Measurements from ENCODE around the gene RARS1.
A peak's percentile ranks its signal among the peaks of the same experiment; 100 is the strongest.

The RARS1 gene

GRCh38 chr5:168552146-168552545, 65.9 kb downstream of the RARS1 start:
- H3K4me3 ChIP-seq (ENCODE audit: low read length), result no peak overlapping the region
- peak; percentile 85 for DNase-seq (ENCODE audit: low read depth)
- TF ChIP-seq CTCF (conservative IDR thresholded peaks at IDR 0.05; ENCODE audit: low read length), result no peak

- DNase-seq (ENCODE audit: low read depth), result peak; percentile 54
- TF ChIP-seq CTCF (conservative IDR thresholded peaks at IDR 0.05; ENCODE audit: low read length), result no peak
- no peak overlapping the region for H3K4me3 ChIP-seq (ENCODE audit: low read length)
Measured at GRCh38 chr5:168553377-168554130, 67.3 kb downstream of the RARS1 start.

DNA sequence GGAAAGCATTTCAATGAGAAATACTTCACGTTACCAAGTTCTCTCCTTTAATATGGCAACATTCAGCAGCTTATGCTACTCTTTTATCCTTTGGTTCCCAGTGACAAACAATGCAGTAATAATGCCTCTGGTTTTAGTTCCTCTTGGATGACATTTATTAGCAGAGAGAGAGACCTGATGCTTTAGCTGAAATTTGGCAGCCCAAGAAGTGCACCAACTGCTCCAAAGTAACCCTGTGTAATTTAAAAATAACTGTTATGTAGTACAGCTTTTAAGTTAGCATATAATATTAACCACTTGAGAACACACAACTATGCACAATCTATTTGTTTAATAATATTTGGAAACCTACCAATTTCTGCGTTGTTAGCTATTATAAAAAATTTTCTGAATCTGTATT, 71.1 kb downstream of the RARS1 start:
- H3K4me3 ChIP-seq (ENCODE audit: low read length), result no peak overlapping the region
- TF ChIP-seq CTCF (conservative IDR thresholded peaks at IDR 0.05; ENCODE audit: low read length), result no peak
- no peak for DNase-seq (ENCODE audit: low read depth)

DNA sequence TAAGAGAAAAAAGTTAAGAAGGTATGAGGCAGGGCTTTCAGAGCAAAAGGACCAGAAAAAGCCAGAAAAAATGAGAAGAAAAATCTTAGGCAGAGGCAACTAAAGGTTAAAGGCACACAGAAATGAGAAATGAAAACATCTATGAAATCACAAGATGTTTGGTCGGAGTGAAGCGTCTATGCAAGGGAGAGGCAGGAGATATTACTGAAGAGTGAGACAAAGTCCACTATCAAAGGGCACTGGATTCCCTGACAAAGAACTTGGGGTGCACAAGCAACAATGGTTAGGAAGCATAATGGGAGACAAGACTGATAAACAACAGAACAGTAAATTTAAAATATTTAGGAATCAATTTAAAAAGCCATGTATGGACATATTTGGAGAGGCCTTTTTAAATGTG, 76.0 kb downstream of the RARS1 start:
- no peak for DNase-seq (ENCODE audit: low read depth)
- no peak for TF ChIP-seq CTCF (conservative IDR thresholded peaks at IDR 0.05; ENCODE audit: low read length)
- H3K4me3 ChIP-seq (ENCODE audit: low read length), result no peak overlapping the region

GRCh38 chr5:168563959-168564358, 77.7 kb downstream of the RARS1 start:
- H3K4me3 ChIP-seq (ENCODE audit: low read length), result no peak overlapping the region
- DNase-seq (ENCODE audit: low read depth), result no peak
- no peak for TF ChIP-seq CTCF (conservative IDR thresholded peaks at IDR 0.05; ENCODE audit: low read length)

- TF ChIP-seq CTCF (conservative IDR thresholded peaks at IDR 0.05; ENCODE audit: low read length), result no peak
- H3K4me3 ChIP-seq (ENCODE audit: low read length), result no peak overlapping the region
- DNase-seq (ENCODE audit: low read depth), result no peak
Measured at GRCh38 chr5:168568738-168569137, 82.5 kb downstream of the RARS1 start.

All from AG10803 (cell line).